Gastroesophageal sphincter (tissue), 2 donors: ENCODE data around the gene LSAMP.

Source experiments
- POLR2A ChIP-seq, 2 donors: fragments of 450-650 bp; IDR thresholded peaks; one replicate each; pipeline ENCODE4 v1.6.1; 2017; ENCODE audit warnings: antibody characterized with exemption in 2 of 2, mild to moderate bottlenecking in 2 of 2, moderate library complexity in 1 of 2
- POLR2AphosphoS5 ChIP-seq: sonication (generic); formaldehyde crosslinking; IDR thresholded peaks from one replicate; pipeline ENCODE4 v1.6.1; 2017; ENCODE audit warnings: antibody characterized with exemption

GRCh38 chr3:115787818-115788217 is 657.5 kb downstream of the LSAMP start:
- TF ChIP-seq POLR2A (IDR thresholded peaks at IDR 0.05) = no peak
- TF ChIP-seq POLR2AphosphoS5 = no peak
